CD1c-positive myeloid dendritic cell (primary cell): ENCODE data around the gene HMX3.

Experiments
- DNase-seq: peaks from one replicate; pipeline ENCODE4 v3.0.0-alpha.2; 2016; ENCODE audit errors: extremely low spot score

HMX3 gene

DNA sequence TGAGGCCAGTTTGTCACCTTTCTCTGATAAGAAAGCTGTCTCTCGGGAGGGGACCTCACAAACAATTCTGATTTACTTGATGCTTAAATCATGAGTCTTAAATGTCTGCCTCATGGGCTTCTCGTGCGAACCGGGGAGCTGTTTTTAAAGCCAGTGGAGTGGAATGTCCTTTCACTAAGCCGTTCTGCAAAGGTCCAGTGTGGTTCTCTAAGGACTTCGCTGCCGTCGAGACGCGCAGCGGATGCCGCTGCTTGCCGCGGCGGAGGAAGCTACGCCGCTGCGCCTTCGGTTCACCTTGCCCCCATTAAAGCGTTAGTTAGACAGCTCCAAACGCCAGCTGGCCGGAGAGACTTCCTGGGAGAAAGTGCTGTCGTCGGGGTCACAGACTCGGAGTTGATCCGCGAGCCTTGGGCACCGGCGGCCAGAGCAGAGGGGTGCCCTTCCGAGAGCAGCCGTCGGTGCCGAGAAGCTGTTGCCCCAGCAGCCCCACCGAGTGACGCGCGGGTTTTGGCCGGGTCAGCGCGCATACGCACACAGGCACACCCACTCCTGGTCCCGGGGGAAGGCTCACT is 1.3 kb upstream of the HMX3 start:
- DNase-seq: no peak

GRCh38 chr10:123134915-123135414 is 805 bp upstream of the HMX3 start:
- DNase-seq: no peak

- no peak for DNase-seq
Observed at GRCh38 chr10:123136221-123136805, 543 bp downstream of the HMX3 start.

DNA sequence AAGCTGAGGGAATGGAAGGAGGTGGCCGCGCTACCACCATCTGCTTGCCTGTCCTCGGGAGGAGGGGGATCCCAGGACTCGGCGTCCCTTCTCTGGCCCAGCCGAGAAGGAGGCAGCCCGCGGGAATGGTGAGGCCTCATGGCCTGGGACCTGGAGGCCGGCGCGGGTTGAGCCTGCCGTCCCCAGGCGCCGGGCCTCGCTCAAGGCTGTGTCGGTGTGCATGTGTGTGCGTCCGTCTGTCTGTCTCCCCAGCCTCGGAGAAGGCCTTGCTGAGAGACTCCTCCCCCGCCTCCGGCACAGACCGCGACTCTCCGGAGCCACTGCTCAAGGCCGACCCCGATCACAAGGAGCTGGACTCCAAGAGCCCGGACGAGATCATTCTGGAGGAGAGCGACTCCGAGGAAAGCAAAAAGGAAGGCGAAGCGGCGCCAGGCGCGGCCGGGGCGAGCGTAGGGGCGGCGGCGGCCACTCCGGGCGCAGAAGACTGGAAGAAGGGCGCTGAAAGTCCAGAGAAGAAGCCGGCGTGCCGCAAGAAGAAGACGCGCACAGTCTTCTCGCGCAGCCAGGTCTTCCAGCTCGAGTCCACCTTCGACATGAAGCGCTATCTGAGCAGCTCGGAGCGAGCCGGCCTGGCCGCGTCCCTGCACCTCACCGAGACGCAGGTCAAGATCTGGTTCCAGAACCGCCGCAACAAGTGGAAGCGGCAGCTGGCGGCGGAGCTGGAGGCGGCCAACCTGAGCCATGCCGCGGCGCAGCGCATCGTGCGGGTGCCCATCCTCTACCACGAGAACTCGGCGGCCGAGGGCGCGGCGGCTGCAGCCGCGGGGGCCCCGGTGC is 1.3 kb downstream of the HMX3 start:
- no peak for DNase-seq

DNA sequence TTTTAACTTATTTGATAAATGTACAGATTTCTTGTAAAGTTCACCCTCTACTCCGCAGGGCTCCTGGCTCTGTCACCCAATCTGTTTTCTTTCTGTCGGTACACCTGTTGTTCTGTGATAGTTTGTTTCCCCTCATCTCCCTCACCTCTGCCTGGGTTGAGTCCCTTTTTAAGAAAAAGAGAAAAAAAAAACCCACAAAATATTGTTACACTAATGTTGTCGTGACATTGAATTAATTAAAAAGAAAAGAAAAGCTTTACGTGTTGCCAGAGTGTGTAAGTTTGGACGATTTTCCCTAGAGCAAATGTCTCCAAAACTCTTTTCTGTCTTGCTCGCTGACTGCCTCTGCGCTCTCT is 3.4 kb downstream of the HMX3 start:
- DNase-seq: no peak

DNA sequence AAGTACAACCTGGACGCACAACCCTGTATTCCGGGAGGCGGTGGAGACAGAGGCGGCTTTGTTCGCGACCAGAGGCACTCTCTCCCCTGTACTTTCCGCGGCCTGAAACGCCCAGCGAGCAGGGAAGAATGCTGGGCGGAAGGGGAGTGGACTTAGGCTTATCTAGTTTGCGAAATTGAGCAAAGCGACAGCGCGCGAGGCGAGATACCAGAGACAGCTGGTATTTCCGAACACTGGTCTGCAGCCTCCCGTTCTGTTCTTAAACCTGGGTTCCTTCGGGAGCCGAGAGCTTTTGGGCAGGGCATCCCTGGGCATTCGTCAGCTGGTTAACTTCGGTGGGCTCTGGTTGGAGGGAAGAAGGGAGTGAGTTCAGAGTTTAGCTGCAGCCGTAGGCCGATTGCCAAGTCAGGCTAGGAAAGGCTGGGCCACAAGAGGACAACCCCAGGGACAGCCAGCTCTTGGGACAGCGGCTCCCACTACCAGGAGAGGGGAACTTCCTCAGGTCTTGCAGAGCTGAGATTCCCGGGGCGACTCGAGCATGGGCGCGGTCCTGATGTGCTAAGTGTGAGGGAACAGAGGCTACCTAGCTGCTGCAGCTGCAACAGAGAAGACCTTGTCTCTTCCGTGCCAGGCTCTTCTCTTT is 3.9 kb downstream of the HMX3 start:
- DNase-seq: no peak

GRCh38 chr10:123140164-123140982 is 4.6 kb downstream of the HMX3 start:
- no peak for DNase-seq

DNA sequence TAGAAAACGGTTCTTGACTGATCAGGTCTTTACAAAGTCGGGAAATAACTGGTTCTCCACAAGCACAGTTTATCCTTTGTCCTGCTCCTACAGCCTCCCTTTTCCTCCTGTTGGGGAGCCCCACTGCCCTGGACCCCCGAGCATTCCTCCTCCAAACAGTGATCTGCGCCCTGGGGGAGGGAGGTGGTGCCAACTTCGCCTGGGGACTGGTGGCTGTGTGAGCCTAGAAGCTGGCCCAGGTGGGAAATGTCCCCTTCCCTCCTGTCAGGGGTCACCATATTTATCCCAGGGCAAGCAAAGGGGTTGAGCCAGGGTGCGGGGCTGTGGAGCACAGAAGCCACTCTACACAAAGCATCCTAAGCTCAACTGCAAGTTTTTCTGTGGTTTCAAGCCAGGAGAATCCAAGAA is 5.2 kb downstream of the HMX3 start:
- no peak for DNase-seq

DNA sequence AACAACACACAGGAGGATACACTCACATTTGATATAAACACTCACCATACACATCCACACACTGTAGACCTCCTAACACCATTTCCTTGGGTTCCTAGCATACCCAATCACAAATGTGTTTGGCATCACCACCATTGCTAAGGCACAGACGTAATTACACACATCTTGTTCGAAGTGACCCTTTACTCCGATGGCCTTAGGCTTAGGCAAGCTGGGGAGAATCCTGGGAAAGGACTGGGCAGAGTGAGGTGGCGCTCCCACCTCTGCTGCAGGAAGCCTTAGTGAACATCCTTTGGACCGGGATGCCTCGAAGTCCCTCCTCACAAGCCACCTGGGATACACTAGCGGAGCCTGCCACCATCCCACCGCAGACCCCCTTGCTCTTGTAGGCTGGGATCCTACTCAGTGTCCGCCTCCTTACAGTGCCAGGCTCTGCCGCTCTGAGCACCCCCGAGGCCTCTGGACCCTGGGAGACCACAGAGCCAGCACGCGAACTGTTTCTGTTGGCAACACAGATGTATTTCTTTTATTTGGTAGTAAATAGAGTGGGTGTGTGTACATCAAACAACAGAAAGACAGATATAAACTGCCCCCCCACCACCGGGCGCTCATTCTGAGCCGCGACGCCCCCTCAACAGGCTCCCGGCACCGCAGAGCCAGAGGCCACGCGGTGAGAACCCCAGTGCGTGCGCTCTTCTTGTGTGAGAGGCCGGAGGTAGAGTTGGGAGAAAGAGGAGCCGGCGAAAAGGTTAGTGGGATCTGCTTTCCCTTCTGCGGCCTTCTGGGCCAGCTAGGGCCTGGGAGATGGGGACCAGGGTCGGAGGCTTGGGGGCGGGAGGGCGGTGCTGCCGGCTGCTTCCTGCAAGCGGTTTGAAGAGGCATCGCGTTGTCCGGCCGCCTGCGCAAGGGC is 6.3 kb downstream of the HMX3 start:
- DNase-seq: no peak

DNA sequence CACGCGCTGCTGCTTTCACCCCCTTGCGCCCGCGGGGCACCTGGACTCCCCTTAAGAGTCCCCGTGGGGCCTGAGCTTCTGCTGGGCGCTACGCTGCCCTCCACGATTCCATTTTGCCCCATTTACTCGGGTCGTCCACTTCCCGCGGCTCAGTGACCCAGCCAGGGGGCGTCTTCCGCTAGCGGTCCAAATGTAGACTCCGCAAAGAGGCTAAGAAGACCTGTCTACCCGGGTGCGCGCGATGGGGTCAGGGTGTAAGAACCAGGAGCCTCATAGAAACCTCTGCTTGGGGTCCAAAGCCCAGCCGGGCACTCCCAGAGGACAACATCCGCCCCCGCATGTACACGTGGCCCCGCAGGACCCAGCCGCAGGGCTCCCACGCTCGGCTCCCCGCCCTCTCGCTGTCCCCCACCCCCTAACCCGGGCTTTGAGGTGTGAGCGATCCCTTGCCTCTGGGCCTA is 7.0 kb downstream of the HMX3 start:
- DNase-seq: no peak

- DNase-seq: no peak
Observed at GRCh38 chr10:123143162-123143824, 7.5 kb downstream of the HMX3 start.

GRCh38 chr10:123143825-123144168 is 8.0 kb downstream of the HMX3 start:
- DNase-seq: no peak

GRCh38 chr10:123144697-123145541 is 9.1 kb downstream of the HMX3 start:
- DNase-seq: no peak

DNA sequence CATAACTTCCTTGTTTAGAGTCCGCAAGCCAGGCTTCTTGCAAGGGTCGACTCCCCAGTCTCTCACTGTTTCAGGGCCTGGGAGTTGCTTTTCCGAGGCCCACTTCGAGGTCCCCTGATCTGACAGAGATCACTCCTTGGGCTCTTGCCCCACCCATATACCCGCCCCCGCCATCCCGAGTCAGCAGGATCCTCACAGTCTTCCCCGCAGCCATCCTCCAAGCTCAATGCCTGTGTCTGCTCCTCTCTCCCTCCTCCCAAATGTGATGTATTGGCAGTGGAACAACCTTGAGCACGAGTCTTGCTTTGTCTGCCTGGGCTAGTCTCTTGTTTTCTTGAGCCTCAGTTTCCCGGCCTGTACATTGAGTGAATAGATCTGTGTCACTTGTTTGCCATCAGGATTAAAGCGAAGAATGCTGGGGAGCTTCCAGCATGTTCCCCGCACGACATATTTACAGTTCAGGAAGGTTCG is 9.8 kb downstream of the HMX3 start:
- DNase-seq: no peak

DNA sequence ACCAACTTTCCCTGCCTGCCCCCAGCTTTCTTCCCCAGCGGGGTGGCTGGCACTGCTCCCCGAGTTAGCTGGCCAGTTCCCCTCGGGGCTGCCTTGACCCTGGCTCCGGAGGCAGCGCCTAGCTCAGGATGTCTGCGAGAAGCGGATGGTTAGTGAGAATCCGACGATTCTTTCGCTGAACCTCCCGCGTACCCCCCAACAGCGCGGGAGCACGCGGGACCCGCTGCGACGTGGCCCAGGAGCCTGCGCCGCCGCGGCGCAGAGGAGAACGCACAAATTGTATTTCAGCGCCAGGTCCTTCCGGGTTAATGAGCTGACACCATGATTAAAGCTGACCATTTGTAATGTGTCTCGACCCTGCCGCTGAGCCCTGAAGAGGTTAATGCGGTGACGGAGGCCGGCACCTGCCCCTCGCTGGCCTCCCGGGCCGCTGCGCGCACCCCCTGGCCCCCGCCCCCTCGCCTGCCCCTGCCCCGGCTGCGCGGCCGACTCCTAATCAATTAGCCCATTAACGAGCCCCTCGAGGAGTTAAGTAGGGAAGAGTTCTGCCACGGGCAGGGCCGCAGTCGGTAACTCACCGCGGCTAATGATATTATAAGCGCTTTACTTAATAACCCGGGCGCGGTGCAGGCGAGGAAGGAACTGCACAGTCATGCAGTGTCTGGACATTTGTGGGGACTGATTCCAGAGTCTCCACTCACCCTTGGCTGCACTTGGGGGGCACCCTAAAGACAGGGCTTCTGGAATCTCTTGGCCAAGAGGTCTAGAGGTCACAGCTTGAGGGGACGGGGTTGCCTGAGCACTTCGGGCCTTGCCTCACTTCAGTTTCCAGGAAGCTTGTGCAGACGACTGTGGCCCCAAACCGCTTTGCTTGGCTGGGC is 10.5 kb downstream of the HMX3 start:
- DNase-seq: no peak

DNA sequence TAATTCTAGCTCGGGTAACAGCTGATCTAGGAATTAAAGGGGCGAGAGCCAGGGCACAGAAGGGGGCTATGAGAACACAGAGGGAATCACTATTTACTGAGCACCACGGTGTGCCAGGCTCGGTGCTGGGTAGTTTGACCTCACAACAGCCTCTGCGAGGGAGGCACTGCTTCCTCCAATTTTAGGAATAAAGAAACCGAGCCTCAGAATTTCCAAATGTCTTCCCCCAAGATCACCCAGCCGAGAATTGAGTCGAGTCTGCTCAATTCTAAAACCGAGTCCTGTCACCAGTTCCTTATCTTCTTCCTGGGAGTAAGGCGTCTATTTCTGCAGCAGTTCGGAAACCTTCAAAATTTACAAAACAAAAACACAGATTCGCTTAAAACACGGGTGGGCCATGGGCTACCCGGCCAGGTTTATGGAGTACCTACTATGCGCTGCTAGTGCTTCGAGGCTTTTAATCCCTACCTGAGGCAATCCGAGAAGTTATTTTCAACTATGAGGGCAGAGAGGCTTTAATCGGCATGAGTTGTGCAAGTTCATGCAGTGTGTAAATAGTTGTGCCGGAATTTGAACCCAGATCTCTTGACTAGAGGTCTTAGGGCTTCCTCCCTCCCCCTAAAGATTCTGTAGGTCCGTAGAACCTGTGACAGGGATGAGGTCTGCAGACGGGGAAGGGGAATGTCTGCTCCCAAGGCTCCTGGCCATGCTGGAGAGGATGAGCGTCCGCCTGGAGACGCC is 11.3 kb downstream of the HMX3 start:
- no peak for DNase-seq
